ENCODE data around the gene EHMT1. TPM values are rescaled to one million over a fixed set of nuclear protein-coding genes. Genes with fewer than 3 reads are reported as not detected.

The EHMT1 gene
- total and polyA plus RNA-seq, 2 experiments from 2014 or later, result 46.0 to 47.7 TPM

DNA sequence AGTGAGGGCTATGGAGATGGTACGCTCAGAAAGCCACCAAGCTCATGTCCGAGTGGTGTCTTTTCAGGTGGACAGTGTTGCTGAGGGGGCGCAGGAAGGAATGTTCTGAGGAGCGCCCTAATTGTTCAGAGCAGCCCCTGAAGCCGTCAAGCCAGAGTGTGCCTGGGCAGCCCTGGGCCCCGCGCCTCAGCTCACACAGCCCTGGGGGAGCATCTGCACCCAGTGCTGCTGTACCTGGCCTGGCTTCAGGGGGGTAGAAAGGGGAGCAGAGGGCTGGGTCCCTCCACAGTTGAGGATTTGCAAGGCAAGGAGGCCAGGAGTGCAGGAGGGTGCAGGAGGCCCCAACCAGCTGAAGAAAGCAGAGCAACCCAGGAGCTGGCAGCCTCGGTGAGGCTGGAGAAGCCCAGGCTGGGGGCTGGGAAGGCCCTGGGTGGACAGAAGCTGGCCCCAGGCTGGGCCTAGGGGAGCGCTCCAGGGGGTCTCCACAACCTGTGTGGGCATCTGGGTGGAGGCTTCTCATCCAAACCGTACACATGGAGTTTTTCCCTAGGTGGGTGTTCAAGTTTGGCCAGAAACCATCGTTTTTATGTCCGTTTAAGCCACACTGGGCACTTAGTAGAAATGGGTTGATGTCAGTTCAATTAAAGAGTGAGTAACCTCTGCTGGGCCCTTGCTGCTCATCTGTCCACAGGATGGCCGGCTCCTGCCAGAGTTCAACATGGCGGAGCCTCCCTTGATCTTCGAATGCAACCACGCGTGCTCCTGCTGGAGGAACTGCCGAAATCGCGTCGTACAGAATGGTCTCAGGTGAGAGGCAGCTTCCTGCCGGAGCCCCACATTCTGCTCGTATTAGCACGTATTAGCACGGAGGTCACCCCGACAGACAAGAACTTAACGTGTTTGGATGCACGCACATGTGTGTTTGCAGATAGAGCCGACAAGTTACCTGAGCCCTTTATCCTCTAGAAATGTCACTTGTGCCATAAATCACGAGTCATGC is 196.8 kb downstream of the EHMT1 start:
- no peaks in the 10 kb centered on the region for H3K79me2 ChIP-seq
- DNase-seq (ENCODE audit: low spot score), result no peak
- H3K9me3 ChIP-seq (ENCODE audit: low read depth), result no peaks in the 10 kb centered on the region
- no peak overlapping the region for H3K27ac ChIP-seq
- no peak overlapping the region for H3K4me3 ChIP-seq
- no peaks in the 10 kb centered on the region for H3K4me1 ChIP-seq (ENCODE audit: insufficient read depth)
- H3K9me2 ChIP-seq (replicated peaks; ENCODE audit: insufficient read depth), result no peaks in the 10 kb centered on the region
- no peaks in the 10 kb centered on the region for H3K36me3 ChIP-seq (replicated peaks; ENCODE audit: insufficient read depth, low read depth)
- H3K4me2 ChIP-seq, result no peak overlapping the region
- no peak for TF ChIP-seq EZH2phosphoT487 (IDR thresholded peaks at IDR 0.05; ENCODE audit: low read depth, severe bottlenecking, unreplicated experiment)
- TF ChIP-seq EZH2 (IDR thresholded peaks at IDR 0.05; ENCODE audit: borderline replicate concordance), result no peak
- TF ChIP-seq, protein P1, sequence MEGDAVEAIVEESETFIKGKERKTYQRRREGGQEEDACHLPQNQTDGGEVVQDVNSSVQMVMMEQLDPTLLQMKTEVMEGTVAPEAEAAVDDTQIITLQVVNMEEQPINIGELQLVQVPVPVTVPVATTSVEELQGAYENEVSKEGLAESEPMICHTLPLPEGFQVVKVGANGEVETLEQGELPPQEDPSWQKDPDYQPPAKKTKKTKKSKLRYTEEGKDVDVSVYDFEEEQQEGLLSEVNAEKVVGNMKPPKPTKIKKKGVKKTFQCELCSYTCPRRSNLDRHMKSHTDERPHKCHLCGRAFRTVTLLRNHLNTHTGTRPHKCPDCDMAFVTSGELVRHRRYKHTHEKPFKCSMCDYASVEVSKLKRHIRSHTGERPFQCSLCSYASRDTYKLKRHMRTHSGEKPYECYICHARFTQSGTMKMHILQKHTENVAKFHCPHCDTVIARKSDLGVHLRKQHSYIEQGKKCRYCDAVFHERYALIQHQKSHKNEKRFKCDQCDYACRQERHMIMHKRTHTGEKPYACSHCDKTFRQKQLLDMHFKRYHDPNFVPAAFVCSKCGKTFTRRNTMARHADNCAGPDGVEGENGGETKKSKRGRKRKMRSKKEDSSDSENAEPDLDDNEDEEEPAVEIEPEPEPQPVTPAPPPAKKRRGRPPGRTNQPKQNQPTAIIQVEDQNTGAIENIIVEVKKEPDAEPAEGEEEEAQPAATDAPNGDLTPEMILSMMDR (IDR thresholded peaks at IDR 0.05; ENCODE audit: poor library complexity), result no peak
- H2AFZ ChIP-seq, result no peak overlapping the region
- H3K27me3 ChIP-seq, result no peaks in the 10 kb centered on the region
- 98% methylated on average over 30 of the region's 30 CpGs for WGBS (ENCODE audit: low lambda C conversion rate, missing lambda C conversion rate)
- H4K20me1 ChIP-seq (ENCODE audit: insufficient read depth, poor library complexity, severe bottlenecking), result no peaks in the 10 kb centered on the region

DNA sequence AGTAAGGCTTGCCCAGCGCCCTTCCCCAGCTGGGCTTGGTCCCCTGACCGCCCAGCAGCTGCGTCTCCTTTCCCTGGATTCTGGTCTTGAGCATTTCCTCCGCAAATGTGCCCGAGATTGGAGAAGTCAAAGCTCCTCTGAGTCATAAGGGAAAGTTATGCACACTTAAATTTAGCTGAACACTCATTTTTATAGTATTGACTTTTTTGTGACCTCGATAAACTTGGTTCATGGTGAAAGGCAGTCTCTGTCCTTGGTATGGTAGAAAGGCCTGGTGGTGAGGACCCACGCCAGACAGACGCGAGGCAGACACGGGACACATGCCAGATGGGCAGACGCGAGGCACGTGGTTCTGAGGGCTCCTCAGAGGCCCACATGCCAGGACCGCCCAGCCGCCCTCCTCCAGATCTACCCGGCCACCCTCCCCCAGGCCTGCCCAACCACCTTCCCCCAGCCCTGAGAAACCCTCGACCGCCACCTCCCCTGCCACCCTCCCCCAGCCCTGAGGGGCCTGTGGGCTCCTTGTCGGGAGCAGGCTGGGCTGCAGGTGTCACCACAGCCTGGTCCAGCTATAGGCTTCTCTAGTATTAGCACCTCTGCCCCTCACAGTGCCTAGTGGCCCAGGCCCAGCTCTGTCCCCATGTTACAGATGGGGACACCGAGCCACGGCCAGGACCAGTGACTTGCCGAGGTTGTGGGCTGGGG is 197.9 kb downstream of the EHMT1 start:
- Histone ChIP-seq H3K9me2 (replicated peaks; ENCODE audit: insufficient read depth) (no peaks in the 10 kb centered on the region), H3K79me2 (peaks cover 4% of the 10 kb centered on the region), H3K9me3 (ENCODE audit: low read depth) (no peaks in the 10 kb centered on the region), H3K27ac (no peak overlapping the region), H3K4me2 (no peak overlapping the region), H3K27me3 (no peaks in the 10 kb centered on the region), H2AFZ (no peak overlapping the region), H3K36me3 (replicated peaks; ENCODE audit: insufficient read depth, low read depth) (no peaks in the 10 kb centered on the region), H3K4me1 (ENCODE audit: insufficient read depth) (no peaks in the 10 kb centered on the region), H4K20me1 (ENCODE audit: insufficient read depth, poor library complexity, severe bottlenecking) (no peaks in the 10 kb centered on the region), H3K4me3 (no peak overlapping the region)
- no peak for DNase-seq (ENCODE audit: low spot score)
- WGBS (ENCODE audit: low lambda C conversion rate, missing lambda C conversion rate), result 95% methylated on average over 21 of the region's 22 CpGs
- TF ChIP-seq, protein P1 (IDR thresholded peaks at IDR 0.05; ENCODE audit: poor library complexity), result no peak
- no peak for TF ChIP-seq EZH2phosphoT487 (IDR thresholded peaks at IDR 0.05; ENCODE audit: low read depth, severe bottlenecking, unreplicated experiment)
- TF ChIP-seq EZH2 (IDR thresholded peaks at IDR 0.05; ENCODE audit: borderline replicate concordance), result no peak

DNA sequence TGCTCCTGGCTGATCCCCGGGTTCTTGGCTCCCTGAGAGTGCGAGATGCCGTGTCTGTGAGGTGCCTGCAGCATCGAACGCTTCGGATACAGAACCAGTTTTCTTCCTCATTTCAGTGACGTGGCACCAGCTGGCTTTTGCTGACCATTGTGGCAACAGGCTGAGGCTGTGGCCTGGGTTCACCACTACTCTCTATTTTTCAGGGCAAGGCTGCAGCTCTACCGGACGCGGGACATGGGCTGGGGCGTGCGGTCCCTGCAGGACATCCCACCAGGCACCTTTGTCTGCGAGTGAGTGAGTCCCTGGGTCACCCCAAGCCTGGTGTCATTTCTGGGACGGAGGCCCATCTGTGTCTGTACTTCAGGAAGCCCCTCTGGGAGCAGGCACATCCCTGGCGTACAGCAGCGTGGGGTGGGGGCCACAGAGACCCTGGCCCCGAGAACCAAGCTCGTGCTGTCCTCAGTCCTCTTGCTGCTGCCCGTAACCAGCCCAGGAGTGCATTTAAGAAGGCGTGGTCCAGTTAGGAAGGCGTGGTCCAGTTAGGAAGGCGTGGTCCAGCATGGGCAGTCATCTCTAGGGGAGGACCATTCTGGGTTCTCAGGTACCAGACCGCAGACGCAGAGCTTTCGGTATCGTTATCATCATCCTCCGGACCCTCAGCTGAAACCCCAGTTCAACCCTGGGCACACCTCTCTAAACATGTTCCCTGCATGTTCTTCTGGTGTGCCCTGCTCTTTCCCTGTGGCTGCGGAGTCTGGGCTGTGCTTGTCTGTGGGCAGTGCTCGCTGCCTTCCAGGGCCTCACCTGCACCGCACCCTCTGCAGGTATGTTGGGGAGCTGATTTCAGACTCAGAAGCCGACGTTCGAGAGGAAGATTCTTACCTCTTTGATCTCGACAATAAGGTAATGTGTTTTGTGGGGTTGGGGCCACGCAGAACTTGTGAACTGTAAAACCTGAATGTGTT is 198.7 kb downstream of the EHMT1 start:
- Histone ChIP-seq H2AFZ (no peak overlapping the region), H3K36me3 (replicated peaks; ENCODE audit: insufficient read depth, low read depth) (no peaks in the 10 kb centered on the region), H4K20me1 (ENCODE audit: insufficient read depth, poor library complexity, severe bottlenecking) (no peaks in the 10 kb centered on the region), H3K4me3 (no peak overlapping the region), H3K27me3 (no peaks in the 10 kb centered on the region), H3K27ac (no peak overlapping the region), H3K9me3 (ENCODE audit: low read depth) (no peaks in the 10 kb centered on the region), H3K4me1 (ENCODE audit: insufficient read depth) (no peaks in the 10 kb centered on the region), H3K79me2 (peaks cover 10% of the 10 kb centered on the region), H3K9me2 (replicated peaks; ENCODE audit: insufficient read depth) (no peaks in the 10 kb centered on the region), H3K4me2 (no peak overlapping the region)
- no peak for DNase-seq (ENCODE audit: low spot score)
- 97% methylated on average over 35 of the region's 35 CpGs for WGBS (ENCODE audit: low lambda C conversion rate, missing lambda C conversion rate)
- TF ChIP-seq, protein P1 (IDR thresholded peaks at IDR 0.05; ENCODE audit: poor library complexity), result no peak
- TF ChIP-seq EZH2phosphoT487 (IDR thresholded peaks at IDR 0.05; ENCODE audit: low read depth, severe bottlenecking, unreplicated experiment) (no peak), EZH2 (IDR thresholded peaks at IDR 0.05; ENCODE audit: borderline replicate concordance) (no peak)
